ENCODE measurements around the gene SLC7A6. TPM values are rescaled to one million over a fixed set of nuclear protein-coding genes. Genes with fewer than 3 reads are reported as not detected.

SLC7A6 gene
- total and polyA plus RNA-seq, 2 of the 13 experiments (the other 11 are each of a cell fraction or from before 2014, with no cell fraction given): 35.8 to 70.8 TPM

GRCh38 chr16:68259007-68259825 is 5.1 kb upstream of the SLC7A6 start:
- ChIA-PET POLR2A (interaction anchor here (1.6 to 3.3 kb wide), 5 partner anchors 10 to 179 kb away, joined by 5 to 92 read pairs (median 13); partner anchors contain the start of genes ESRP2, PRMT7 and SLC7A6OS), CTCF (ENCODE audit: low intra/inter-chr PET ratio, low total read pairs) (interaction anchor here (2.0 to 6.0 kb wide), 2 partner anchors 69 to 70 kb away, joined by 8 to 96 read pairs; no protein-coding TSS in a partner anchor)
- TF ChIP-seq EED (CRISPR knock-in tag; IDR thresholded peaks at IDR 0.05) (no peak), NFRKB (IDR thresholded peaks at IDR 0.05) (no peak), FOSL1 (CRISPR knock-in tag; IDR thresholded peaks at IDR 0.05; ENCODE audit: borderline replicate concordance) (no peak), ATF4 (CRISPR knock-in tag; IDR thresholded peaks at IDR 0.05) (no peak), ZNF569 (CRISPR knock-in tag; IDR thresholded peaks at IDR 0.05; ENCODE audit: borderline replicate concordance) (no peak), ADNP (CRISPR knock-in tag; IDR thresholded peaks at IDR 0.05) (no peak), HHEX (CRISPR knock-in tag; IDR thresholded peaks at IDR 0.05) (no peak), FOXK1 (CRISPR knock-in tag; IDR thresholded peaks at IDR 0.05; ENCODE audit: borderline replicate concordance, low read depth) (no peak)
- FAIRE-seq (no peak), ATAC-seq (no peak), DNase-seq (ENCODE audit: low spot score) (no peak)
- Histone ChIP-seq H2AFZ (ENCODE audit: low read length) (no peak overlapping the region), H3K79me2 (ENCODE audit: insufficient read depth, low read length) (no peaks in the 10 kb centered on the region), H4K20me1 (ENCODE audit: insufficient read depth, low read length) (no peaks in the 10 kb centered on the region), H3K4me1 (ENCODE audit: insufficient read depth, low read length) (peaks cover 44% of the 10 kb centered on the region), H3K27me3 (ENCODE audit: control insufficient read depth in 1 of 2, insufficient read depth in 2 of 2, low read length in 2 of 2) (no peaks in the 10 kb centered on the region), H3K9ac (ENCODE audit: insufficient read depth, low read depth, low read length) (no peak overlapping the region), H3K36me3 (replicated peaks in 1 of 2; ENCODE audit: control insufficient read depth in 1 of 2, insufficient read depth in 2 of 2, low read length in 2 of 2) (peaks cover 2 to 21% of the 10 kb centered on the region in 2 experiments; a peak in 4 of 5 replicates), H3K9me3 (ENCODE audit: low read length) (no peaks in the 10 kb centered on the region), H3K4me3 (replicated peaks in 1 of 3; ENCODE audit: insufficient read depth in 1 of 3, low read depth in 2 of 3, low read length in 3 of 3) (no peak overlapping the region), H3K27ac (ENCODE audit: extremely low read length, insufficient read depth, low read length) (no peak overlapping the region), H3K4me2 (ENCODE audit: low read depth, low read length) (no peak overlapping the region)
- BruUV-seq (replicated peaks): no TSS peak
- 96% methylated on average over 22 of the region's 27 CpGs for WGBS (ENCODE audit: low lambda C conversion rate)
- intact Hi-C loops (cut with micrococcal nuclease; ENCODE audit: unreplicated experiment) (no loop called here), in situ Hi-C loops (cut with HindIII; ENCODE audit: extremely low pct_ligation_motif_present, low pct_unique_long_range_greater_than_20kb) (no loop called here)
